Measurements from ENCODE around the gene GRIK2.

GRIK2 gene

GRCh38 chr6:101605874-101606273 is 212.4 kb downstream of the GRIK2 start:
- no peak overlapping the region for H3K4me3 ChIP-seq (ENCODE audit: low read depth, low read length)
- no peak for TF ChIP-seq CTCF (IDR thresholded peaks at IDR 0.05; ENCODE audit: low read depth, low read length)

- H3K4me3 ChIP-seq (ENCODE audit: low read depth, low read length): no peak overlapping the region
- no peak for TF ChIP-seq CTCF (IDR thresholded peaks at IDR 0.05; ENCODE audit: low read depth, low read length)
Measured at GRCh38 chr6:101607111-101607690, 213.7 kb downstream of the GRIK2 start.

GRCh38 chr6:101608703-101609102 is 215.2 kb downstream of the GRIK2 start:
- TF ChIP-seq CTCF (IDR thresholded peaks at IDR 0.05; ENCODE audit: low read depth, low read length): no peak
- H3K4me3 ChIP-seq (ENCODE audit: low read depth, low read length): no peak overlapping the region

GRCh38 chr6:101613556-101613955 is 220.0 kb downstream of the GRIK2 start:
- no peak overlapping the region for H3K4me3 ChIP-seq (ENCODE audit: low read depth, low read length)
- TF ChIP-seq CTCF (IDR thresholded peaks at IDR 0.05; ENCODE audit: low read depth, low read length): no peak

- TF ChIP-seq CTCF (IDR thresholded peaks at IDR 0.05; ENCODE audit: low read depth, low read length): no peak
- H3K4me3 ChIP-seq (ENCODE audit: low read depth, low read length): no peak overlapping the region
Measured at GRCh38 chr6:101614774-101615173, 221.3 kb downstream of the GRIK2 start.

GRCh38 chr6:101626269-101626668 is 232.8 kb downstream of the GRIK2 start:
- no peak overlapping the region for H3K4me3 ChIP-seq (ENCODE audit: low read depth, low read length)
- no peak for TF ChIP-seq CTCF (IDR thresholded peaks at IDR 0.05; ENCODE audit: low read depth, low read length)

- H3K4me3 ChIP-seq (ENCODE audit: low read depth, low read length): no peak overlapping the region
- TF ChIP-seq CTCF (IDR thresholded peaks at IDR 0.05; ENCODE audit: low read depth, low read length): no peak
Measured at GRCh38 chr6:101630941-101631340, 237.4 kb downstream of the GRIK2 start.

Measured in WI38 (cell line).